A673 (cell line): Measurements from ENCODE around the gene TBXAS1.

Source experiments
- EZH2 ChIP-seq: fragments of 200-600 bp; sonication (generic); IDR thresholded peaks from 2 replicates; pipeline ENCODE4 v1.6.1; 2017; ENCODE audit warnings: borderline replicate concordance, low read depth, mild to moderate bottlenecking, mixed read lengths, antibody characterized with exemption, low read length; ENCODE audit not compliant: poor library complexity, severe bottlenecking
- TF ChIP-seq, protein P1 (sequence below): fragments of 300-800, 200-600 bp; sonication (generic); conservative IDR thresholded peaks from 2 replicates; pipeline ENCODE4 v1.5.1; 2017; ENCODE audit warnings: low read depth, mild to moderate bottlenecking, antibody characterized with exemption, low read length, moderate library complexity, mixed read lengths

DNA sequence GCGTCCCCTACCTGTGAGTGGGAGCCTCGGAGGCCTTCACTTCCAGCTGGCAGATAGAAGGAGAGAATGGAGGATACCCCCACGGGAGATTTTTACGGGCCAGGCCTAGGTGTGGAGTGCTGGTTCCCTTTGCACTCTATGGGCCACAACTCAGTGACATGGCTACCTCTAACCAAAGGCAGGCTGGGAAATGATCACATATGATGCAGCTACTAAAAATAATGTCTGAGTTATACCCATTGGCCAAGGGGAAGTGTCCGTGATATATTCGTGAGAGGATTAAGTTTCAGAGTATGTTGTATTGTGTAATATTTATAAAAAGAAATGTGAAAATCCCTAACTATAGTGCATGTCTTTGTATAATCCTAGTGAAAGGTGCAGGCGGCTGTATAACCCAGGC is 37.7 kb upstream of the TBXAS1 start:
- no peak for TF ChIP-seq EZH2
- TF ChIP-seq, protein P1, sequence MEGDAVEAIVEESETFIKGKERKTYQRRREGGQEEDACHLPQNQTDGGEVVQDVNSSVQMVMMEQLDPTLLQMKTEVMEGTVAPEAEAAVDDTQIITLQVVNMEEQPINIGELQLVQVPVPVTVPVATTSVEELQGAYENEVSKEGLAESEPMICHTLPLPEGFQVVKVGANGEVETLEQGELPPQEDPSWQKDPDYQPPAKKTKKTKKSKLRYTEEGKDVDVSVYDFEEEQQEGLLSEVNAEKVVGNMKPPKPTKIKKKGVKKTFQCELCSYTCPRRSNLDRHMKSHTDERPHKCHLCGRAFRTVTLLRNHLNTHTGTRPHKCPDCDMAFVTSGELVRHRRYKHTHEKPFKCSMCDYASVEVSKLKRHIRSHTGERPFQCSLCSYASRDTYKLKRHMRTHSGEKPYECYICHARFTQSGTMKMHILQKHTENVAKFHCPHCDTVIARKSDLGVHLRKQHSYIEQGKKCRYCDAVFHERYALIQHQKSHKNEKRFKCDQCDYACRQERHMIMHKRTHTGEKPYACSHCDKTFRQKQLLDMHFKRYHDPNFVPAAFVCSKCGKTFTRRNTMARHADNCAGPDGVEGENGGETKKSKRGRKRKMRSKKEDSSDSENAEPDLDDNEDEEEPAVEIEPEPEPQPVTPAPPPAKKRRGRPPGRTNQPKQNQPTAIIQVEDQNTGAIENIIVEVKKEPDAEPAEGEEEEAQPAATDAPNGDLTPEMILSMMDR, result no peak
